Astrocyte (in vitro differentiated cells and primary cell): ENCODE measurements around the gene CDKAL1.

Experiments
- EZH2 ChIP-seq: IDR thresholded peaks from 2 replicates; pipeline ENCODE4 v1.6.1; 2012; ENCODE audit warnings: mild to moderate bottlenecking, low read length, inconsistent platforms; ENCODE audit not compliant: insufficient read depth
- TF ChIP-seq, protein P1 (sequence below): IDR thresholded peaks from 2 replicates; pipeline ENCODE4 v1.5.1; 2011; ENCODE audit warnings: low read depth, mild to moderate bottlenecking, inconsistent platforms, low read length, moderate library complexity; ENCODE audit not compliant: insufficient read depth

DNA sequence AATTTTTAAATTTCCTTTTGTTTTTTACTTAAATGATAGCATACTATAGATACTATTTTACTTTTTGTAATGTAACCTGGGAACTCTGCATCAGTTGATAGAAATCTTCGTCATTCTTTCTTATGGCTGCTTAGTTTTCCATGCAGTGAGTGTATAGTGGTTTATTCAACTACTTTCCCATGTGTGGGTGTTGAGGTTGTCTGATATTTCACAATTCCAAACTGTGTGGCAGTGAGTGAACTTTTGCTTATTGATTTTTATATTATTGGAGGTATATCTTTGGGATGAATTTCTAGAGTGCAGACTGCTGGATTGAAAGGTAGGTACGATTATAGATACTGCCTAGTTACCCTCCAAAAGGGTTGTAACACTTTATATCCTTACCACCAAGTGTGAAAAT is 136.5 kb downstream of the CDKAL1 start:
- TF ChIP-seq, protein P1, sequence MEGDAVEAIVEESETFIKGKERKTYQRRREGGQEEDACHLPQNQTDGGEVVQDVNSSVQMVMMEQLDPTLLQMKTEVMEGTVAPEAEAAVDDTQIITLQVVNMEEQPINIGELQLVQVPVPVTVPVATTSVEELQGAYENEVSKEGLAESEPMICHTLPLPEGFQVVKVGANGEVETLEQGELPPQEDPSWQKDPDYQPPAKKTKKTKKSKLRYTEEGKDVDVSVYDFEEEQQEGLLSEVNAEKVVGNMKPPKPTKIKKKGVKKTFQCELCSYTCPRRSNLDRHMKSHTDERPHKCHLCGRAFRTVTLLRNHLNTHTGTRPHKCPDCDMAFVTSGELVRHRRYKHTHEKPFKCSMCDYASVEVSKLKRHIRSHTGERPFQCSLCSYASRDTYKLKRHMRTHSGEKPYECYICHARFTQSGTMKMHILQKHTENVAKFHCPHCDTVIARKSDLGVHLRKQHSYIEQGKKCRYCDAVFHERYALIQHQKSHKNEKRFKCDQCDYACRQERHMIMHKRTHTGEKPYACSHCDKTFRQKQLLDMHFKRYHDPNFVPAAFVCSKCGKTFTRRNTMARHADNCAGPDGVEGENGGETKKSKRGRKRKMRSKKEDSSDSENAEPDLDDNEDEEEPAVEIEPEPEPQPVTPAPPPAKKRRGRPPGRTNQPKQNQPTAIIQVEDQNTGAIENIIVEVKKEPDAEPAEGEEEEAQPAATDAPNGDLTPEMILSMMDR = no peak
- no peak for TF ChIP-seq EZH2
